Measurements from ENCODE around the gene PCYT2.

DNA sequence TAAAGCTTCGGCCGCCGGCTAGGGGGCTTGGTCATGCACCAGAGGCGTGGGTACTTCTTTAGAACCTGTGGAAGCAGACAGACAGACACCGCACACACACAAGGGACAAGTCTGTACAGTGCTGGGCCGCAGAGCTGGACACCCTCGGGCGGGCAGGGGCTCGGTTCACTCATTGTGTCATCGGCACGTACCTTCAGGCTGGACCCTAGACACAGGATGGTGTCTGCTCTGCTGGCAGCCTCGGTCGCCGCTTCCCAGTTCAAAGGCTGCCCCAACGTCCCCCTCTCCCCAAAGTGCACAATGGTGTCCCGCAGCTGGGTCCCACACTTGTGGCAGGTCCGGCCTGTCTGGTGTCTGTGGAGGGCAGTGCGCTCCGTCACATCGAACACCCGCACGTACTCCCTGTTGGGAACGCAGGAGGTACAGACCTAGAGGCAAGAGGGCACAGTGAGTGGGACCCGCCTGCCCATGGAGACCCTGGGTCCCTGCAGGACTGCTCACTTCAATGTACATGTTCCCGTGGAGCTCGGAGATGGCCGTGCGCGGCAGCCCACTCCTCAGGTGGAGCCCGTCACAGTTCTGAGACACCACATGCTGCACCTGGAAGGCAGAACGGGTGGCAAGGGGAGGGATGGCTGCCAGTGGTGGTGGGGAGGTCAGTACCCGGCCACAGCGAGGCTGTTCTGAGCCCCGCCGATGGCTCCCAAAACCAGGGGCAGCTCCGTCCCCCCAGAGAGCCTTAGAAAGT lies 3.1 kb upstream of the PCYT2 start:
- TF ChIP-seq CTCF (IDR thresholded peaks at IDR 0.05; ENCODE audit: borderline replicate concordance, extremely low read depth, low read length, poor library complexity, severe bottlenecking) = no peak
- no peak for TF ChIP-seq EZH2 (IDR thresholded peaks at IDR 0.05; ENCODE audit: borderline replicate concordance, low read depth, low read length, severe bottlenecking)

Measured in DND-41 (cell line).